ENCODE measurements around the gene TTI1.

DNA sequence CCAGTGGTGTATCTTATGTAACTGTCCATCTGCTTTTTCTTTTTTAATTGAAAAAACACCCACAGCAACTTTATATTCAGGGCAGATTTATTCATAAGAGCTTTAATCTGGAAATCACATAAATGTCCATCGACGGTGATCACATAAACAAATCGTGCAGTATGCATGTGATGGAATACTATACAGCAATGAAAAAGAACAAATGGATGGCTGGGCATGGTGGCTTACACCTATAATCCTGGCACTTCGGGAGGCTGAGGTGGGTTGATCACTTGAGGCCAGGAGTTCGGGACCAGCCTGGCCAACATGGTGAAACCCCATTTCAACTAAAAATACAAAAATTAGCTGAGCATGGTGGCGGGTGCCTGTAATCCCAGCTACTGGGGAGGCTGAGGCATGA, 91.3 kb downstream of the TTI1 start:
- TF ChIP-seq CTBP1 (IDR thresholded peaks at IDR 0.05; ENCODE audit: borderline replicate concordance) = no peak
- no peak for TF ChIP-seq SUZ12 (IDR thresholded peaks at IDR 0.05)
- TF ChIP-seq HDGF (IDR thresholded peaks at IDR 0.05; ENCODE audit: borderline replicate concordance) = no peak
- no peak for TF ChIP-seq FOXK2 (IDR thresholded peaks at IDR 0.05)
- TF ChIP-seq, protein P1, sequence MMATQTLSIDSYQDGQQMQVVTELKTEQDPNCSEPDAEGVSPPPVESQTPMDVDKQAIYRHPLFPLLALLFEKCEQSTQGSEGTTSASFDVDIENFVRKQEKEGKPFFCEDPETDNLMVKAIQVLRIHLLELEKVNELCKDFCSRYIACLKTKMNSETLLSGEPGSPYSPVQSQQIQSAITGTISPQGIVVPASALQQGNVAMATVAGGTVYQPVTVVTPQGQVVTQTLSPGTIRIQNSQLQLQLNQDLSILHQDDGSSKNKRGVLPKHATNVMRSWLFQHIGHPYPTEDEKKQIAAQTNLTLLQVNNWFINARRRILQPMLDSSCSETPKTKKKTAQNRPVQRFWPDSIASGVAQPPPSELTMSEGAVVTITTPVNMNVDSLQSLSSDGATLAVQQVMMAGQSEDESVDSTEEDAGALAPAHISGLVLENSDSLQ (IDR thresholded peaks at IDR 0.05) = no peak
- TF ChIP-seq FOXM1 (IDR thresholded peaks at IDR 0.05; ENCODE audit: borderline replicate concordance) = no peak
- no peak for TF ChIP-seq SP1 (IDR thresholded peaks at IDR 0.05)
- TF ChIP-seq BHLHE40 (IDR thresholded peaks at IDR 0.05; ENCODE audit: borderline replicate concordance) = no peak
- TF ChIP-seq ELF4 (IDR thresholded peaks at IDR 0.05) = no peak
- no peak for TF ChIP-seq L3MBTL2 (conservative IDR thresholded peaks at IDR 0.05)

Measured in HEK293T (cell line).